ENCODE measurements around the gene GALNT3. TPM values are rescaled to one million over a fixed set of nuclear protein-coding genes. Genes with fewer than 3 reads are reported as not detected.

Gene GALNT3
- polyA plus RNA-seq, 1 of the 3 experiments (the other 2 are of a cell fraction), result 0.05 TPM

- Histone ChIP-seq H3K4me3 (ENCODE audit: low read depth in 2 of 2, low read length in 1 of 2) (no peak overlapping the region), H3K9ac (no peak overlapping the region), H3K4me2 (no peak overlapping the region), H3K27ac (ENCODE audit: low read depth in 2 of 2, low read length in 1 of 2) (no peak overlapping the region), H3K4me1 (ENCODE audit: control insufficient read depth in 1 of 2, insufficient read depth in 2 of 2, low read depth in 1 of 2, low read length in 1 of 2) (no peaks in the 10 kb centered on the region; a peak in 1 of 4 replicates), H3F3A (replicated peaks; ENCODE audit: insufficient read depth) (no peaks in the 10 kb centered on the region), H3K27me3 (ENCODE audit: insufficient read depth) (no peaks in the 10 kb centered on the region), H3K9me3 (no peaks in the 10 kb centered on the region), H4K20me1 (ENCODE audit: insufficient read depth) (no peaks in the 10 kb centered on the region), H3K36me3 (replicated peaks in 1 of 2; ENCODE audit: control insufficient read depth in 1 of 2, insufficient read depth in 2 of 2, low read length in 1 of 2) (no peaks in the 10 kb centered on the region), H2AFZ (ENCODE audit: low read depth) (no peak overlapping the region), H3K79me2 (ENCODE audit: insufficient read depth) (no peaks in the 10 kb centered on the region), H3K9me2 (no peaks in the 10 kb centered on the region)
- DNase-seq, result no peak
- ChIA-PET CTCF (no interaction called here), POLR2A (no interaction called here)
- TF ChIP-seq RXRA (IDR thresholded peaks at IDR 0.05; ENCODE audit: borderline replicate concordance, low read depth) (no peak), YY1 (IDR thresholded peaks at IDR 0.05; ENCODE audit: low read depth) (no peak), SIN3A (IDR thresholded peaks at IDR 0.05; ENCODE audit: borderline replicate concordance, low read depth, low read length) (no peak), TEAD4 (IDR thresholded peaks at IDR 0.05; ENCODE audit: borderline replicate concordance, insufficient read depth) (no peak), REST (IDR thresholded peaks at IDR 0.05; ENCODE audit: low read depth, low read length) (no peak), USF2 (IDR thresholded peaks at IDR 0.05; ENCODE audit: borderline replicate concordance, low read depth, low read length) (no peak), RCOR1 (IDR thresholded peaks at IDR 0.05; ENCODE audit: low read length) (no peak), USF1 (IDR thresholded peaks at IDR 0.05; ENCODE audit: borderline replicate concordance, low read depth) (no peak), PBX3 (IDR thresholded peaks at IDR 0.05) (no peak), TAF1 (IDR thresholded peaks at IDR 0.05; ENCODE audit: borderline replicate concordance, low read depth, low read length) (no peak), CTCF (IDR thresholded peaks at IDR 0.05) (no peak), FOSL2 (IDR thresholded peaks at IDR 0.05; ENCODE audit: borderline replicate concordance, low read depth) (no peak), NRF1 (IDR thresholded peaks at IDR 0.05; ENCODE audit: low read depth, low read length) (no peak), ZBTB33 (IDR thresholded peaks at IDR 0.05; ENCODE audit: borderline replicate concordance, low read depth) (no peak), CHD2 (IDR thresholded peaks at IDR 0.05; ENCODE audit: low read length, partially characterized antibody) (no peak)
- 77% methylated on average over 1 of the region's 1 CpG for WGBS (ENCODE audit: low lambda C conversion rate)
These were observed 17.7 kb upstream of the GALNT3 start for GRCh38 chr2:165811592-165812370.
